Peyer's patch (tissue), 4 donors: Measurements from ENCODE around the gene AEN.

Source experiments
- POLR2A ChIP-seq, 2 donors: fragments of 450-650 bp; IDR thresholded peaks; one replicate each; pipeline ENCODE4 v1.5.1; 2017; ENCODE audit warnings: antibody characterized with exemption in 2 of 2, mild to moderate bottlenecking in 2 of 2, moderate library complexity in 2 of 2
- TF ChIP-seq, protein P1 (sequence below), 6 experiments: fragments of 450-650 bp in 4 of 6; fragments of 200-600 bp in 2 of 6; sonication (generic) in 1 of 6; IDR thresholded peaks; one replicate each; pipeline ENCODE4 v1.5.1; 2017 to 2019; ENCODE audit warnings: antibody characterized with exemption in 6 of 6, mild to moderate bottlenecking in 3 of 6, moderate library complexity in 1 of 6

DNA sequence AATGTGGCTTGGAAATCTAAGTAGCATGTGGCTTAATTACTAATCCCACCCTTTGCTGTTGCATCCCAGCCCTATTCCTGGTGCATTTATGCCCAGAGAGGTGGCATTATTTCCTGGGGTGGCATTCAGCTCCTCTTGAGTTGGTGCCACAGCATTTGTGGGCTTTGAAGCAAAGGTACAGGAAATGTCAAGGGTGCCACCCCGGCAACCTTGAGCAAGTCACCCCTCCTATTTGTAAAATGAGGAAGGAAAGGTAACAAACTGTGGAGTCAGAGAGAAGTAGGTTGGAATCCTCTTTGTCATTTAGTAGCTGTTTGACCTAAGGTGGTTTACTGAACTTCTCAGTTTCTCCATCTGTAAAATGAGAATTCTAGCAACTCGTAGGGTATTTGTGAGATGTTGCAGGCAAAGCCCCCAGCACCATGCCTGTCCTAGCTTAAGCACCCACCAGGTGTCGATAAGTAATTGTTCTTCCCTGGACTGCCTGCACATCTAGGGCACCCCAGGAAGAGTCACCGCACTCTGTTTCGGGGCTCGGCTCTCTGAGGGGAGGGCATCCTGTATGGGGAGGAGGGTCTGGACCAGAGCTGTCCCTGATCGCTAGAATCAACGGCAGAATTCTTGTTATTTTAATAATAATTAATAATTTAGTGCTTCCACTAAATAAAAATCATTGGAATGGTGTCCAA, 34.8 kb downstream of the AEN start:
- TF ChIP-seq, protein P1, sequence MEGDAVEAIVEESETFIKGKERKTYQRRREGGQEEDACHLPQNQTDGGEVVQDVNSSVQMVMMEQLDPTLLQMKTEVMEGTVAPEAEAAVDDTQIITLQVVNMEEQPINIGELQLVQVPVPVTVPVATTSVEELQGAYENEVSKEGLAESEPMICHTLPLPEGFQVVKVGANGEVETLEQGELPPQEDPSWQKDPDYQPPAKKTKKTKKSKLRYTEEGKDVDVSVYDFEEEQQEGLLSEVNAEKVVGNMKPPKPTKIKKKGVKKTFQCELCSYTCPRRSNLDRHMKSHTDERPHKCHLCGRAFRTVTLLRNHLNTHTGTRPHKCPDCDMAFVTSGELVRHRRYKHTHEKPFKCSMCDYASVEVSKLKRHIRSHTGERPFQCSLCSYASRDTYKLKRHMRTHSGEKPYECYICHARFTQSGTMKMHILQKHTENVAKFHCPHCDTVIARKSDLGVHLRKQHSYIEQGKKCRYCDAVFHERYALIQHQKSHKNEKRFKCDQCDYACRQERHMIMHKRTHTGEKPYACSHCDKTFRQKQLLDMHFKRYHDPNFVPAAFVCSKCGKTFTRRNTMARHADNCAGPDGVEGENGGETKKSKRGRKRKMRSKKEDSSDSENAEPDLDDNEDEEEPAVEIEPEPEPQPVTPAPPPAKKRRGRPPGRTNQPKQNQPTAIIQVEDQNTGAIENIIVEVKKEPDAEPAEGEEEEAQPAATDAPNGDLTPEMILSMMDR (IDR thresholded peaks at IDR 0.05), result no peak
- TF ChIP-seq POLR2A (IDR thresholded peaks at IDR 0.05), result no peak
